Measurements from ENCODE around the gene AUTS2. TPM values are rescaled to one million over a fixed set of nuclear protein-coding genes. Genes with fewer than 3 reads are reported as not detected.

The AUTS2 gene
- total and polyA plus RNA-seq, 2 of the 8 experiments (the other 6 are each of a cell fraction or from before 2014, with no cell fraction given), result 25.9 to 101 TPM

DNA sequence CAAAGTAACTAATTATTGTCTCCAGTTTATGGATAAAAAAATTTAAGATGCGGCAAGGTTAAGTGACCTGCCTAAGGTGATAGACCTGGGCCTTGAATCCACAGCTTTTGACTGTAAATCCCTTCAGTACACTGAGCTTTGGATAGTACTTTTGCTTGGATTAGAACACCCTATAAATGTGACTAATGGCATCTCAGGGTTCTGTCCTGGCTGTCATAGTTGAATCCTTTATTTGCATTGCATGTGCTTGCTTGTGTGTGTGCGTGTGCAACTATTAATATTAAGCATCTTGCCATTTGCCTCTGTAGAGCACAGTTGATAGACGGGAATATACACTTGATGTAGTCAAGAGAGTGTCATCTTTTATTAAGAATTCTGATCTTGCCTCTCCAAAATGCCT is 228.0 kb downstream of the AUTS2 start (continued):
- TF ChIP-seq, protein P1, sequence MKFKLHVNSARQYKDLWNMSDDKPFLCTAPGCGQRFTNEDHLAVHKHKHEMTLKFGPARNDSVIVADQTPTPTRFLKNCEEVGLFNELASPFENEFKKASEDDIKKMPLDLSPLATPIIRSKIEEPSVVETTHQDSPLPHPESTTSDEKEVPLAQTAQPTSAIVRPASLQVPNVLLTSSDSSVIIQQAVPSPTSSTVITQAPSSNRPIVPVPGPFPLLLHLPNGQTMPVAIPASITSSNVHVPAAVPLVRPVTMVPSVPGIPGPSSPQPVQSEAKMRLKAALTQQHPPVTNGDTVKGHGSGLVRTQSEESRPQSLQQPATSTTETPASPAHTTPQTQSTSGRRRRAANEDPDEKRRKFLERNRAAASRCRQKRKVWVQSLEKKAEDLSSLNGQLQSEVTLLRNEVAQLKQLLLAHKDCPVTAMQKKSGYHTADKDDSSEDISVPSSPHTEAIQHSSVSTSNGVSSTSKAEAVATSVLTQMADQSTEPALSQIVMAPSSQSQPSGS (IDR thresholded peaks at IDR 0.05; ENCODE audit: low read length), result no peak
- no peak for TF ChIP-seq POU5F1 (IDR thresholded peaks at IDR 0.05; ENCODE audit: low read depth, low read length)
